Body of pancreas (tissue), 4 donors: Measurements from ENCODE around the gene DNM2.

Experiments
- POLR2A ChIP-seq, 3 donors: fragments of 450-650 bp; IDR thresholded peaks; one replicate each; pipeline ENCODE4 v1.6.1; 2016; ENCODE audit warnings: antibody characterized with exemption in 3 of 3, mild to moderate bottlenecking in 2 of 3
- TF ChIP-seq, protein P1 (sequence below), 7 experiments: fragments of 450-650 bp in 4 of 7; fragments of 200-600 bp in 3 of 7; sonication (generic) in 3 of 7; IDR thresholded peaks; one replicate each; pipeline ENCODE4 v1.5.1; 2016 to 2019; ENCODE audit warnings: antibody characterized with exemption in 7 of 7

DNA sequence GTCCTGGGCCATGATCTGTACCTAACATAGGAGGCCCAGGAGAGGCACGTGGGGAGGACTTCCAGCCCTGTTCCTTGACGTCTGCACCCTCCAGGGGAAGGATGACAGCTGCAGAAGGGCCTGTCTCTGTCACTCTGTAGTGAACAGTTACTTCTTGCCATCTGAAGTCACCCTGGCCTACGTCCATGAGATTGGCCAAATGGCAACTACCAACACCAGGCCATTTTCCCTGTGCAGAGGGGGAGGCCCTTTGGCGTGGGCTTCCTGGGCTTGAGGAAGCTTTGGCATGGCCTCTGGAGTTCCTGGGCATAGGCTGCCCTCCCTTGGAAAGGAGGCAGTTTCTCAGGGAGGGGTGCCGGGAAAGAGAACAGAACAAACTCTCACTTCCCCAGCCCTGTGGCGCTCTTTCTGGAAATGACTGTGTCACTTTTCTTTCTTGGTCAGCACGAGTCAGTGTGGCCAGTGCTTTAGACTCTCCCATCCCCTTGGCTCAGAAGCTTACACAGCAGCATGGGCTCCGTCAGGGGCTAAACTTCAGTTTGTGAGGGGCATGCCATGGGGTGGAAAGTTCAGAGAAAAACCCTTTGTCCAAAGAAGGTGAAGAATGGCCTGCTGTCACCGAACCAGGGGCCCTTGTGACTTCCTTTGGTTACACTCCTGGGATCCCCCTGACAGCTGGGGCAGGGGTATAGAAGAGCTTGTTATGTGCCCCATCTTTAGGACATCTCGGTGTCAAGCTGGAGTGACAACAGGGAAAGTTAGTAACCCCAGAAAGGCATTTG lies 158.8 kb downstream of the DNM2 start:
- TF ChIP-seq, protein P1, sequence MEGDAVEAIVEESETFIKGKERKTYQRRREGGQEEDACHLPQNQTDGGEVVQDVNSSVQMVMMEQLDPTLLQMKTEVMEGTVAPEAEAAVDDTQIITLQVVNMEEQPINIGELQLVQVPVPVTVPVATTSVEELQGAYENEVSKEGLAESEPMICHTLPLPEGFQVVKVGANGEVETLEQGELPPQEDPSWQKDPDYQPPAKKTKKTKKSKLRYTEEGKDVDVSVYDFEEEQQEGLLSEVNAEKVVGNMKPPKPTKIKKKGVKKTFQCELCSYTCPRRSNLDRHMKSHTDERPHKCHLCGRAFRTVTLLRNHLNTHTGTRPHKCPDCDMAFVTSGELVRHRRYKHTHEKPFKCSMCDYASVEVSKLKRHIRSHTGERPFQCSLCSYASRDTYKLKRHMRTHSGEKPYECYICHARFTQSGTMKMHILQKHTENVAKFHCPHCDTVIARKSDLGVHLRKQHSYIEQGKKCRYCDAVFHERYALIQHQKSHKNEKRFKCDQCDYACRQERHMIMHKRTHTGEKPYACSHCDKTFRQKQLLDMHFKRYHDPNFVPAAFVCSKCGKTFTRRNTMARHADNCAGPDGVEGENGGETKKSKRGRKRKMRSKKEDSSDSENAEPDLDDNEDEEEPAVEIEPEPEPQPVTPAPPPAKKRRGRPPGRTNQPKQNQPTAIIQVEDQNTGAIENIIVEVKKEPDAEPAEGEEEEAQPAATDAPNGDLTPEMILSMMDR (IDR thresholded peaks at IDR 0.05), result no peak
- no peak for TF ChIP-seq POLR2A (IDR thresholded peaks at IDR 0.05)
